HEK293 (cell line): Measurements from ENCODE around the gene RSPH3.

Source experiments
- CTCF ChIA-PET: fragments of 350-600 bp; formaldehyde crosslinking; extraction: SDS; loops from one replicate; lab custom pipeline; 2021; ENCODE audit warnings: antibody characterized with exemption; lab: Yijun Ruan, JAX
- POLR2A ChIA-PET: fragments of 300-600 bp; formaldehyde crosslinking; extraction: SDS; loops from one replicate; lab custom pipeline; 2020; ENCODE audit warnings: antibody characterized with exemption, inconsistent platforms; lab: Yijun Ruan, JAX
- H3K27ac ChIP-seq: fragments of 200-500 bp; sonication (Bioruptor generic); 2 replicates; pipeline ENCODE4 v1.5.1; 2014; ENCODE audit warnings: low read depth, low read length, control low read depth, inconsistent platforms; ENCODE audit errors: extremely low read depth
- H3K36me3 ChIP-seq, 2 experiments: fragments of 200-500 bp in 1 of 2; sonication (Bioruptor generic) in 1 of 2; 1 replicate in 1 of 2; 2 replicates in 1 of 2; pipeline ENCODE4 v1.5.1; 2014 to 2017; ENCODE audit warnings: inconsistent platforms in 2 of 2, low read length in 2 of 2; ENCODE audit not compliant: control insufficient read depth in 2 of 2, insufficient read depth in 1 of 2
- H3K4me1 ChIP-seq: fragments of 200-500 bp; sonication (Bioruptor generic); 2 replicates; pipeline ENCODE4 v1.5.1; 2014; ENCODE audit warnings: mild to moderate bottlenecking, low read length, inconsistent platforms; ENCODE audit not compliant: control insufficient read depth, insufficient read depth
- H3K4me3 ChIP-seq: 2 replicates; pipeline ENCODE4 v1.5.1; 2011; ENCODE audit warnings: low read depth, mild to moderate bottlenecking, control low read depth, low read length, moderate library complexity
- H3K9me3 ChIP-seq: fragments of 200-500 bp; sonication (Bioruptor generic); 2 replicates; pipeline ENCODE4 v1.5.1; 2014; ENCODE audit warnings: low read depth, low read length, inconsistent platforms; ENCODE audit not compliant: control insufficient read depth, insufficient read depth
- ATF2 ChIP-seq: fragments of 450-650 bp; formaldehyde crosslinking; IDR thresholded peaks from 2 replicates; pipeline ENCODE4 v1.5.1; 2016; ENCODE audit warnings: missing biosample characterization, missing genetic modification characterization, low read depth
- KLF1 ChIP-seq: fragments of 450-650 bp; formaldehyde crosslinking; IDR thresholded peaks from 2 replicates; pipeline ENCODE4 v1.5.1; 2016; ENCODE audit warnings: missing biosample characterization, missing genetic modification characterization
- KLF7 ChIP-seq: fragments of 450-650 bp; formaldehyde crosslinking; IDR thresholded peaks from 2 replicates; pipeline ENCODE4 v1.5.1; 2016; ENCODE audit warnings: missing biosample characterization, missing genetic modification characterization, borderline replicate concordance
- PRDM6 ChIP-seq: fragments of 450-650 bp; formaldehyde crosslinking; IDR thresholded peaks from 2 replicates; pipeline ENCODE4 v1.5.1; 2017; ENCODE audit warnings: missing biosample characterization, missing genetic modification characterization
- TCF7L2 ChIP-seq: IDR thresholded peaks from 2 replicates; pipeline ENCODE4 v1.6.1; 2011; ENCODE audit warnings: low read depth, mild to moderate bottlenecking, inconsistent platforms, low read length, moderate library complexity, borderline replicate concordance
- ZNF121 ChIP-seq: fragments of 450-650 bp; formaldehyde crosslinking; IDR thresholded peaks from 2 replicates; pipeline ENCODE4 v1.5.1; 2016; ENCODE audit warnings: missing biosample characterization, missing genetic modification characterization
- ZNF140 ChIP-seq: fragments of 450-650 bp; formaldehyde crosslinking; IDR thresholded peaks from 2 replicates; pipeline ENCODE4 v1.5.1; 2016; ENCODE audit warnings: missing biosample characterization, missing genetic modification characterization
- ZNF274 ChIP-seq, 2 experiments: fragments of 200-500 bp in 1 of 2; fragments of 450-650 bp in 1 of 2; sonication (Bioruptor generic) in 1 of 2; formaldehyde crosslinking in 1 of 2; IDR thresholded peaks; 2 replicates each; pipeline versions ENCODE4 v1.5.1 to v1.6.1; 2014 to 2016; ENCODE audit warnings: borderline replicate concordance in 1 of 2, inconsistent platforms in 1 of 2, low read length in 1 of 2, missing biosample characterization in 1 of 2, missing genetic modification characterization in 1 of 2
- ZNF501 ChIP-seq: fragments of 450-650 bp; formaldehyde crosslinking; IDR thresholded peaks from 2 replicates; pipeline ENCODE4 v1.5.1; 2016; ENCODE audit warnings: missing biosample characterization, missing genetic modification characterization
- ZNF518A ChIP-seq: fragments of 450-650 bp; formaldehyde crosslinking; conservative IDR thresholded peaks from 2 replicates; pipeline ENCODE4 v1.5.1; 2016; ENCODE audit warnings: low read depth, missing biosample characterization, missing genetic modification characterization
- ZNF558 ChIP-seq: fragments of 450-650 bp; formaldehyde crosslinking; IDR thresholded peaks from 2 replicates; pipeline ENCODE4 v1.5.1; 2016; ENCODE audit warnings: missing biosample characterization, missing genetic modification characterization
- ZSCAN4 ChIP-seq: fragments of 450-650 bp; formaldehyde crosslinking; IDR thresholded peaks from 2 replicates; pipeline ENCODE4 v1.5.1; 2017; ENCODE audit warnings: missing biosample characterization, missing genetic modification characterization
- ZXDB ChIP-seq: fragments of 450-650 bp; formaldehyde crosslinking; IDR thresholded peaks from 2 replicates; pipeline ENCODE4 v1.5.1; 2016; ENCODE audit warnings: missing biosample characterization, missing genetic modification characterization
- TF ChIP-seq, protein P1 (sequence below): fragments of 450-650 bp; formaldehyde crosslinking; IDR thresholded peaks from 2 replicates; pipeline ENCODE4 v1.5.1; 2016; ENCODE audit warnings: missing biosample characterization, missing genetic modification characterization, low read depth

The RSPH3 gene

DNA sequence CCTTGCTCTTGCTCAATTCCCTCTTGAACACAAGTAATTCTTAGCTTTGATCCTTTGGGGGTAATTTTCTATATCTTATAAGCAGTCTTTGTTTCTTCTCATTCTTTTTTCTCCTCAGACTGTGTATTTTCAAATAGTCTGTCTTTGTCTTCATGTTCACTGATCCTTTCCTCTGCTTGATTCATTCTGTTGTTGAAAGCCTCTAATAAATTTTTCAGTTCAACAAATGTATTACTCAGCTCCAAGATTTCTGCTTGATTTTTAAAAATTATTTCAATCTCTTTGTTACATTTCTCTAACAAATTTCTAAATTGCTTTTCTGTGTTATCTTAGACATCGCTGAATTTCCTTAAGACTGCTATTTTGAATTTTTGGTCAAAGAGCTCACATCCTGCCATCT is 11.5 kb downstream of the RSPH3 start (continued):
- TF ChIP-seq ZNF518A (tag by site-specific recombination), result no peak

DNA sequence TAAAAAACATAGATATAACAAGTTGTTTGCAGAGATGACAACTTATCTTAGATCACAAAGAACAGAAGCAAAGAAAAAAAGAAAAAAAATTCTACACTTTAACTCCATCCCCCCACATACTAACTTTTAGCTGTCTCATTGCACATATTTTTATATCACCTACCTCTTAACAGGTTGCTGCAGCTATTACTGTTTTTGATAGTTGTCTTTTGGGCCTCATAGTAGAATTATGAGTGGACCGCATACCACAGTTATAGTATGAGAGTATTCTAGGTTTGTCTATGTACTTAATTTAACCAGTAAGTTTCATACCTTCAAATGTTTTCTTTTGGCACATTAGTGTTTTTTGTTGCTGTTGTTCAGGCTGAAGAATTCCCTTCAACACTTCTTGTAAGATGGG is 12.3 kb downstream of the RSPH3 start:
- CTCF ChIA-PET, result interaction anchor here (0.6 to 2.1 kb wide), 6 partner anchors 8 to 282 kb away, joined by 3 to 8 read pairs (median 4); no protein-coding TSS in a partner anchor
- TF ChIP-seq ATF2 (tag by site-specific recombination) (no peak), ZNF501 (tag by site-specific recombination) (no peak), ZSCAN4 (no peak)
- TF ChIP-seq, all 188 proteins: peak for 0
- H3K9me3 ChIP-seq, result no peaks in the 10 kb centered on the region
- no peaks in the 10 kb centered on the region for H3K4me1 ChIP-seq
- H3K27ac ChIP-seq, result no peak overlapping the region
- H3K36me3 ChIP-seq, result peaks cover 0 to 9% of the 10 kb centered on the region in 2 experiments; a peak in 2 of 3 replicates
- H3K4me3 ChIP-seq, result no peak overlapping the region
- POLR2A ChIA-PET, result no interaction called here

GRCh38 chr6:158978757-158979156 is 21.2 kb downstream of the RSPH3 start:
- ChIA-PET CTCF (interaction anchor here (0.7 to 2.0 kb wide), 6 partner anchors 260 to 764 kb away, joined by 3 to 7 read pairs (median 4); no protein-coding TSS in a partner anchor), POLR2A (interaction anchor here (0.6 kb wide), 1 partner anchor 211 kb away, joined by 3 read pairs; no protein-coding TSS in a partner anchor)
- H3K9me3 ChIP-seq, result no peaks in the 10 kb centered on the region
- H3K36me3 ChIP-seq, result peaks cover 10 to 23% of the 10 kb centered on the region in 2 experiments; a peak in 2 of 3 replicates
- H3K27ac ChIP-seq, result no peak overlapping the region
- no peak overlapping the region for H3K4me3 ChIP-seq
- H3K4me1 ChIP-seq, result no peaks in the 10 kb centered on the region
- no peak for TF ChIP-seq ZNF140 (tag by site-specific recombination)
- TF ChIP-seq, protein P1, sequence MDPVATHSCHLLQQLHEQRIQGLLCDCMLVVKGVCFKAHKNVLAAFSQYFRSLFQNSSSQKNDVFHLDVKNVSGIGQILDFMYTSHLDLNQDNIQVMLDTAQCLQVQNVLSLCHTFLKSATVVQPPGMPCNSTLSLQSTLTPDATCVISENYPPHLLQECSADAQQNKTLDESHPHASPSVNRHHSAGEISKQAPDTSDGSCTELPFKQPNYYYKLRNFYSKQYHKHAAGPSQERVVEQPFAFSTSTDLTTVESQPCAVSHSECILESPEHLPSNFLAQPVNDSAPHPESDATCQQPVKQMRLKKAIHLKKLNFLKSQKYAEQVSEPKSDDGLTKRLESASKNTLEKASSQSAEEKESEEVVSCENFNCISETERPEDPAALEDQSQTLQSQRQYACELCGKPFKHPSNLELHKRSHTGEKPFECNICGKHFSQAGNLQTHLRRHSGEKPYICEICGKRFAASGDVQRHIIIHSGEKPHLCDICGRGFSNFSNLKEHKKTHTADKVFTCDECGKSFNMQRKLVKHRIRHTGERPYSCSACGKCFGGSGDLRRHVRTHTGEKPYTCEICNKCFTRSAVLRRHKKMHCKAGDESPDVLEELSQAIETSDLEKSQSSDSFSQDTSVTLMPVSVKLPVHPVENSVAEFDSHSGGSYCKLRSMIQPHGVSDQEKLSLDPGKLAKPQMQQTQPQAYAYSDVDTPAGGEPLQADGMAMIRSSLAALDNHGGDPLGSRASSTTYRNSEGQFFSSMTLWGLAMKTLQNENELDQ (tag by site-specific recombination), result no peak
- TF ChIP-seq ZNF518A (tag by site-specific recombination), result no peak
- no peak for TF ChIP-seq ZXDB (tag by site-specific recombination)
- no peak for TF ChIP-seq KLF7 (tag by site-specific recombination)
- no peak for TF ChIP-seq ZNF558 (tag by site-specific recombination)
- TF ChIP-seq KLF1 (tag by site-specific recombination), result no peak
- no peak for TF ChIP-seq ZNF121 (tag by site-specific recombination)
- no peak for TF ChIP-seq PRDM6 (tag by site-specific recombination)
- TF ChIP-seq ZNF274 (IDR thresholded peaks at IDR 0.05; ENCODE audit: low read length), result no peak
- TF ChIP-seq ZNF274 (tag by site-specific recombination; IDR thresholded peaks at IDR 0.05; ENCODE audit: borderline replicate concordance), result no peak
- no peak for TF ChIP-seq TCF7L2
